AG09319 (cell line): ENCODE measurements around the gene LONP2.
"Not testable (repeated sequence)": the region's sequence is repeated elsewhere in the genome, so short reads cannot be mapped to it uniquely, and the experiment has no call there.

Experiments
- DNase-seq: peaks from one replicate; pipeline ENCODE4 v3.0.0-alpha.2; 2010; ENCODE audit warnings: low read depth; ENCODE audit errors: extremely low read depth
- TF ChIP-seq, protein P1 (sequence below): IDR thresholded peaks from 2 replicates; pipeline ENCODE4 v1.5.1; 2011; ENCODE audit warnings: low read depth, mild to moderate bottlenecking, inconsistent platforms, low read length, moderate library complexity

The LONP2 gene

DNA sequence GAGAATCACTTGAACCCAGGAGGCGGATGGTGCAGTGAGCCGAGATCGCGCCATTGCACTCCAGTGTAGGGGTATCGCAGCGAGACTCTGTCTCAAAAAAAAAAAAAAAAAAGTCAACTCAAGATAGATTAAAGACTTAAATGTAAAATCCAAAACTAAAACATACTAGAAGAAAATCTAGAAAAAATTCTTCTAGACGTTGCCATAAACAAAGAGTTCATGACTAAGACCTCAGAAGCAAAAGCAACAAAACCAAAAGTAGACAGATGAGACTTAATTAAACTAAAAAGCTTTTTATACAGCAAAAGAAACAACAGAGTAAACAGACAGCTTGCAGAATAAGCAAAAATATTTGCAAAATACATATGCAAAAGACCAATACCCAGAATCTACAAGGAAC is 64.4 kb downstream of the LONP2 start:
- DNase-seq, result no peak
- TF ChIP-seq, protein P1, sequence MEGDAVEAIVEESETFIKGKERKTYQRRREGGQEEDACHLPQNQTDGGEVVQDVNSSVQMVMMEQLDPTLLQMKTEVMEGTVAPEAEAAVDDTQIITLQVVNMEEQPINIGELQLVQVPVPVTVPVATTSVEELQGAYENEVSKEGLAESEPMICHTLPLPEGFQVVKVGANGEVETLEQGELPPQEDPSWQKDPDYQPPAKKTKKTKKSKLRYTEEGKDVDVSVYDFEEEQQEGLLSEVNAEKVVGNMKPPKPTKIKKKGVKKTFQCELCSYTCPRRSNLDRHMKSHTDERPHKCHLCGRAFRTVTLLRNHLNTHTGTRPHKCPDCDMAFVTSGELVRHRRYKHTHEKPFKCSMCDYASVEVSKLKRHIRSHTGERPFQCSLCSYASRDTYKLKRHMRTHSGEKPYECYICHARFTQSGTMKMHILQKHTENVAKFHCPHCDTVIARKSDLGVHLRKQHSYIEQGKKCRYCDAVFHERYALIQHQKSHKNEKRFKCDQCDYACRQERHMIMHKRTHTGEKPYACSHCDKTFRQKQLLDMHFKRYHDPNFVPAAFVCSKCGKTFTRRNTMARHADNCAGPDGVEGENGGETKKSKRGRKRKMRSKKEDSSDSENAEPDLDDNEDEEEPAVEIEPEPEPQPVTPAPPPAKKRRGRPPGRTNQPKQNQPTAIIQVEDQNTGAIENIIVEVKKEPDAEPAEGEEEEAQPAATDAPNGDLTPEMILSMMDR, result no peak

DNA sequence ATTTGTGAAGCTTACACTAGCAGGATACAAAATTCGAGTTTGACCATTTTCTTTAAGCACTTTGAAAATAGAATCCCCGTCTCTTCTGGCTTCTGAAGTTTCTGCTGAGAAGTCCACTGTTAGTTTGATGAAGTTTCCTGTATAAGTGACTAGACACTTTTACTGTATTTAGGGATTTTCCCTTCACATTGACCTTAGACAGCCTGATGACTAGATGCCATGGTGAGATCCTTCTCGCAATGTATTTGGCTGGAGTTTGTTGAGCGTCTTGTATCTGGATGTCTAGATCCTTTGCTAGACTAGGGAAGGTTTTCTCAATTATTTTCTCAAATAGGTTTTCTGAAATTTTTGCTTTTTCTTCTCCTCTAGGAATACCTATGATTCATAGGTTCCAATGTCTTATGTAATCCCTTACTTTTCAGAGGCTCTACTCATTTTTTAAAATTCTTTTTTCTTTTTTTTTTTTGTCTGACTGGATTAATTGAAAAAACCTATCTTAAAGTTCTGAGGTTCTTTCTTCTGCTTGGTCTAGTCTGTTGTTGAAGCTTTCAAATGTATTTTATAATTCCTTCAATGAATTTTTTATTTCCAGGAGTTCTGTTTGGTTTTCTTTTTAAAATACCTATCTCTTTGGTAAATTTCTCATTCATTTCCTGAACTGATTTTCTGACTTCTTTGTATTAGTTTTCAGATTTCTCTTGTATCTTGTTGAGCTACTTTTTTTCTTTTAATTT is 67.0 kb downstream of the LONP2 start:
- DNase-seq, result no peak
- TF ChIP-seq, protein P1, result no peak

DNA sequence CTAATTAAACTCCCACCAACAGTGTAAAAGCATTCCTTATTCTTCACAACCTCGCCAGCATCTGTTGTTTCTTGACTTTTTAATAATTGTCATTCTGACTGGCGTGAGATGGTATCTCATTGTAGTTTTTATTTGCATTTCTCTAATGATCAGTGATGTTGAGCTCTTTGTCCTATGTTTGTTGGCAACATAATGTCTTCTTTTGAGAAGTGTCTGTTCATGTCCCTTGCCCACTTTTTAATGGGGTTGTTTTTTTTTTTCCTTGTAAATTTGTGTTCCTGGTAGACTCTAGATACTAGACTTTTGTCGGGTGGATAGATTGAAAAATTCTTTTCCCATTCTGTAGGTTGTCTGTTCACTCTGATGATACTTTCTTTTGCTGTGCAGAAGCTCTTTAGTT is 69.8 kb downstream of the LONP2 start:
- not testable (repeated sequence) for DNase-seq

DNA sequence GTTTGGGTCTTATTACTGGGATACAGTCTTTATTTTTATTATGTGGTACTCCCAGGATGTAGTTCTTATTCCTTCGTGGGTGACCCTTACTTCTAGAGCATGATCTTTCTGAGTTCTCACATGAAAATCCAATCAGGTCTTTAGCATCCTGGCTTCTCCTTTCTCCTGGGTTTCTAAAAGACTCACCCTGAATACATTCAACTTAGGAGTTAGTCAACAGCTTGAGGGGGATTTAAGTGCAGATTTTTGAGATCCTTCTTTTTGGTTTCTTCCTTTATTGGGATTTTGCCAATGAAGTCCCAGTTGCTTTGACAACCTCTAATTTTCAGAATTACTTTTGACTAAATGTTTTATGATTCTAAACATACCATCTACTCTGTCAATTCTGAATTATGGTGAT is 72.9 kb downstream of the LONP2 start:
- TF ChIP-seq, protein P1, result no peak
- no peak for DNase-seq

DNA sequence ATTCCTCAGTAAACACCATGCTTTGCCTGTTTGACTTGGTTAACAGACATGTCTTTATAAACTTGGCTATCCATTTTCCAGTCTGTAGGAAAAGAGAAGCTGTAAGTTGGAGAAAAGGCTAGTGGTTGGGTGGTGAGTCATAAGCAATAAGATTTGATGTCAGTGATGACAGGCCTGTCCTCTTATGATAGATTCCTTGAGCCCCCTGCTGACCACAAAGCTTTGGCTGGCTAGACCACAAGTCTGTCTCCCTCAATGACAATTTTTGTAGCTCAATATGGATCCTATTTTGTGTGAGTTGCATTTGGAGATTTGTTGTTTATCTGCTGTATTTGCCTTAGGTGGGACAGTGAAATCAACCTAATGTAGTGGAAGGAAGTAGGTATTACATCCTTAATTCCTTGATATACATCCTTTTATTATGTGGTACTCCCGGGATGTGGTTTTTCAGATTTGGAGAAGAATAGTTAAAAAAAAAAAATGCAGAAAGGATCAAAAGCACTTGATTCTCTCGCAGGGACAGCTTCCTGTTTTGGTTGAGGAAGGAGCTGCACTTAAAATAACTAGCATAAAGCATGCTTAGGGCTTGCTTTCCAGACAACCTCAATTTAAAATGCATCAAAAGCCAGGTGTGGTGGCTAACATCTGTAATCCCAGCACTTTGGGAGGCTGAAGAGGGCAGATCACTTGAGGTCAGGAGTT is 73.7 kb downstream of the LONP2 start:
- DNase-seq, result no peak
- TF ChIP-seq, protein P1, result no peak

DNA sequence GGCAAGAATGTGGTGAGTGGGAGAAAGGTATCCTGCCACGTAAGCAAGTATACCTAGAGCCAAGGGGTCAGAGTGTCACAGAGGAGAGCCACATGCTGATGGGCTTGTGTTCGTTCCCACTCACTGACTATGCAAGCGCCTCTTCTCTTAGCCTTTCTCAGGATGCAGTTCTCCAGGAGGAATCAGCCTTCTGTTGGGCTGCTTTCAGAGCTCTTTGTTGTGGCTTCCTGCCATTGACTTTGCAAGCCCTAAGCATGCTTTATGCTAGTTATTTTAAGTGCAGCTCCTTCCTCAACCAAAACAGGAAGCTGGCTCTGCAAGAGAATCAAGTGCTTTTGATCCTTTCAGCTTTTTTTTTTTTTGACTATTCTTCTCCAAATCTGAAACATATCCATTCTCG is 74.5 kb downstream of the LONP2 start:
- TF ChIP-seq, protein P1, result no peak
- no peak for DNase-seq

DNA sequence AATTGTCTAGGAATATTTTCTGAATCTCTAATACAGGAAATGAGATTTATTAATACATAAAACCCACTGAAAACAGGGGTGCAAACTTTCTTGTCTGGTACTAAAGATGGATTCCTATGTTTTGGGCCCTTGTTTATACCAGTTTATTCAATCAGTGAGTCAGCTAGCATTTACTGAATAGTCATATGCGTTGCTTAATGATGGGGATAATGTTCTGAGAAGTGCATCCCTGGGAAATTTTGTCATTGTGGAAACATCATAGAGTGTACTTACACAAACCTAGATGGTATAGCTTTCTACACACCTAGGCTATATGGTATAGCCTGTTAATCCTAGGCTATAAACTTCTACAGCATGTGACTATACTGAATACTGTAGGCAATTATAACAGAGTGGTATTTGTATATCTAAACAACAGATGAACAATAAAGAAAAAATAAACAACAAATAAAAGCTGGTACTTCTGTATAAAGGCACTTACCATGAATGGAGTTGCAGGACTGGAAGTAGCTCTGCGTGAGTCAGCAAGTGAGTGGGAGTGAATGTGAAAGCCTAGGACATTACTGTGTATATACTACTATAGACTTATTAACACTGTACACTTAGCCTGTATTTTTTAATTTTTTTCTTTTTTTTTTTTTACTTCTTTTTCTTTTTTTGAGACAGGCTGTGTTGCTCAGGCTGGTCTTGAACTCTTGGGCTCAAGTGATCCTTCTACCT is 77.4 kb downstream of the LONP2 start:
- no peak for DNase-seq

More for the DNA sequence above, 77.4 kb downstream of the LONP2 start:
- TF ChIP-seq, protein P1, result no peak
